Cardiac fibroblast (primary cell): Measurements from ENCODE around the gene KIDINS220.

Experiments used
- DNase-seq, 2 donors: peaks; one replicate each; pipeline versions ENCODE4 v3.0.0 to v3.0.0-alpha.2; 2010; ENCODE audit warnings: low read depth in 2 of 2
- H3K4me3 ChIP-seq, 2 donors: replicated peaks in 1 of 2; 1 replicate in 1 of 2; 2 replicates in 1 of 2; pipeline ENCODE4 v1.5.1; 2011; ENCODE audit warnings: low read depth in 2 of 2, low read length in 2 of 2, mild to moderate bottlenecking in 2 of 2, moderate library complexity in 1 of 2
- TF ChIP-seq, protein P1 (sequence below): IDR thresholded peaks from one replicate; pipeline ENCODE4 v1.5.1; 2011; ENCODE audit warnings: low read depth, mild to moderate bottlenecking, low read length, inconsistent platforms

Gene KIDINS220

DNA sequence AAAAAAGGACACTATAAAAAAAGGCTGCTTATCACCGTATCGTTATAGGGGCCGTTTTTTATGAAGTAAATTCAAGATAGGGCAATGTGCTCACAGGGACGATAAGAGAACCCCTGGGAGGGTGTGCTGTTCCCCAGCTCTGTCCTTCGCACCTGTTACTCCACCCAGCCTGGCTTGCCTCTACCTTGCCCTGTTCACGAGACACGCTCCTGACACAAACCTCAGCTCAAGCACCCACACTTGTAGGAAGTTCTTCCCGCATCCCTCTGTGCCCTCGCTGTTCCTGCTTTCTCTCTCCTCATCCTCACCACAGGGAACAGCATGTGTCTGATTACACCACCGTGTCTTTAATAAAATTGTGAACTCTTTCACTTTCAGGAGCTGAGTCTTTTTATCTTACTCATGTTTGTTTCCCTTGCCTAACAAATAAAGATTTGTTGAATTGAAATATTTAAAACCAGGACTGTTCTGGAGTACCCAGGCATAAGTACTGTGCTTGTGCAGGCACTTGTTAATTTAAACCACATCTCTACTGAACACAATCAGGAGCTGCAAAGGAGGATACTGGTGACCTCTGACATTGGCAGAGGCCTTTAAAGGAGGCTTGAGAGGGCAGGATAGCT is 26.0 kb upstream of the KIDINS220 start:
- TF ChIP-seq, protein P1, sequence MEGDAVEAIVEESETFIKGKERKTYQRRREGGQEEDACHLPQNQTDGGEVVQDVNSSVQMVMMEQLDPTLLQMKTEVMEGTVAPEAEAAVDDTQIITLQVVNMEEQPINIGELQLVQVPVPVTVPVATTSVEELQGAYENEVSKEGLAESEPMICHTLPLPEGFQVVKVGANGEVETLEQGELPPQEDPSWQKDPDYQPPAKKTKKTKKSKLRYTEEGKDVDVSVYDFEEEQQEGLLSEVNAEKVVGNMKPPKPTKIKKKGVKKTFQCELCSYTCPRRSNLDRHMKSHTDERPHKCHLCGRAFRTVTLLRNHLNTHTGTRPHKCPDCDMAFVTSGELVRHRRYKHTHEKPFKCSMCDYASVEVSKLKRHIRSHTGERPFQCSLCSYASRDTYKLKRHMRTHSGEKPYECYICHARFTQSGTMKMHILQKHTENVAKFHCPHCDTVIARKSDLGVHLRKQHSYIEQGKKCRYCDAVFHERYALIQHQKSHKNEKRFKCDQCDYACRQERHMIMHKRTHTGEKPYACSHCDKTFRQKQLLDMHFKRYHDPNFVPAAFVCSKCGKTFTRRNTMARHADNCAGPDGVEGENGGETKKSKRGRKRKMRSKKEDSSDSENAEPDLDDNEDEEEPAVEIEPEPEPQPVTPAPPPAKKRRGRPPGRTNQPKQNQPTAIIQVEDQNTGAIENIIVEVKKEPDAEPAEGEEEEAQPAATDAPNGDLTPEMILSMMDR = no peak
- H3K4me3 ChIP-seq = no peak overlapping the region
- DNase-seq = no peak

DNA sequence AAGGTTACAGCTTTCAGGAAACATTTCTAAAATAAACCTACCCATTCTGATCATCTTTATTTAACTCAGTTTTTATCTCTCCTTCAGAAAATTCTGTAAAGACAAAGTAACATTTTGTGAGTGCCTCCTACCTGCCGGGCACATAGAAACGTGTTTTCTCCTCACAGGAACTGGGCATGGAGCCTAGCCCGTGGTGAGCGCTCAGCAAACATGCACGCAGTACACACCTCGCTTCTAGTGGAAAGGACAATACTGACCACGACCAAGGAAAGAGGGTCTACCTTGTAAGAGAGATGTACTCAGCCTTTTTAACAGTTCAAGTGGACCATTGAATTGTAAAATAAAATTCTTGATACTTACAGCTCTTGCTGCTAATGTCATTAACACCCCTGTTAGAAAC is 24.8 kb upstream of the KIDINS220 start:
- DNase-seq = no peak
- TF ChIP-seq, protein P1 = no peak
- H3K4me3 ChIP-seq = no peak overlapping the region

DNA sequence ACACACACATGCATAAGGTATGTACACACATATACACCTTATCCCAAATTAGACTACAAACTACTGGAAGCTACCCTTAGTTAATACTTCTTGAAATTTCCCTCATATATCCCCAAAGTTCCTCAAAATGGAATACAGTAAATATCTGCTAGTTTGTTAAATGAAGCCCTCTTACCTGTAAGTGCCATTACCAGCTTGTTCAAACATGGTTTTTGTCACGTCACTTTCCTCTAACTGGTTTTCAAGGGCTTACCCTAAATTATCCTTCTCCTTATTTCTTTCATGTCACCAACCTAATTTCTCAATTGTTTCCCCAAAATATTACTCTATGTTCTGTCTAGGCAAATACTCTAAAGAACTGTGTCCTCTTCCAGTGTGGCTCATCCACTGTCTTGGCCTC is 24.4 kb upstream of the KIDINS220 start:
- H3K4me3 ChIP-seq = no peak overlapping the region
- DNase-seq = no peak
- TF ChIP-seq, protein P1 = no peak

DNA sequence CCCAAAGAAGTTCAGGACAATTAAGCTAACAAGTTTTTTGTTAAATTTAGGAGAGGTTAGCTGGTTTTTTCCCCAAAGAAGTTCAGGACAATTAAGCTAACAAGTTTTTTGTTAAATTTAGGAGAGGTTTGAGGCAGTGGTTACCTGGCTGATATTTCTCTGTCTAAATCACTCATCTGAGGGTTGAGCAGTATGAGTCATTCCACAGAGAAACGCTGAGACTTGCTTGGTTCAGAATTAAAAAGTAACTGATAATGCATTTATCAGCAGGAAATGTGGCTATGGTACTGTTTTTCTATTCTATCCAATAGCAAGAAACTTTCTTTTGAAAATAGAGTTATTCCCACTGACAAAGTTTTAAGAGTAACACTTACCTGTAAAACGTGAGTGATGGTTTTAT is 22.8 kb upstream of the KIDINS220 start:
- H3K4me3 ChIP-seq = no peak overlapping the region
- DNase-seq = no peak
- TF ChIP-seq, protein P1 = no peak

DNA sequence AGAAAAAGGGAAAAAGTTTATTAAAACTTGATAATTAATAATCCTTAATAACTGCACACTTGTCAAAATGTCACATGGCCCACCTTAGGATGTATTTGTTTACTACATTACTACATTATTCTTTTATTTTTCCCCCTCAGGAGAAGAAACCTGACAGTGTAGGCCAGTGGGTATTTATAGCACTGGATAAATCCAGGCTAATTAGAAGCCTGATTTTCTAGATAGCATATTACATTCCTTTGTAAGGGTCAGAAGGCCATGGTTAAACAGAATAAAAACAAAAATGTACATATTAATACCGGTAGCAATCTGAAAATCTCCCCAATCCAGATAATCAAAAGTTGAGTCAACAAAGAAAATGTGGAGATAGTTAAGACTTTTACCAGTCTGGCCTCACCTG is 21.5 kb upstream of the KIDINS220 start:
- TF ChIP-seq, protein P1 = no peak
- DNase-seq = no peak
- no peak overlapping the region for H3K4me3 ChIP-seq

DNA sequence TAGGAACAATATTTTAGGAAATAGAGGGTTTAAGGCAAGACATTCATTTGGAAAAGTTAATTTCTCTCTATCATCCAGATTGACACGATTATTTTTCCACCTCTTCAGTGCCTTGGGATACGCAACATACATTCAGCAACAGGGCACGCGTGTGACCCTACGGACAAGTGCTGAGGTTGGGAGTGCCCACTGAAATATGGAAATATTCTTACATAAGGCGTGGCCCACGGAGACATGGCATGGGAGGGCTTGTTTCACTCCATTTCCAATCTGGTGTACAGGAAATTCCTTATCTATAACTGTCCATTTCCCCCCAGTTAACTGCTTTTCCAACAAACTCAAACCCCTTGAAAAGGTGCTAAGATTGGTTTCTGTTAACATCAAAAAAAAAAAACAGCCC is 20.9 kb upstream of the KIDINS220 start:
- H3K4me3 ChIP-seq = no peak overlapping the region
- DNase-seq = no peak

More for the DNA sequence above, 20.9 kb upstream of the KIDINS220 start:
- TF ChIP-seq, protein P1 = no peak
